Hematopoietic multipotent progenitor cell treated with erythropoietin and hydrocortisone succinate and interleukin-3 and kit ligand, for 8 days (in vitro differentiated cells): ENCODE data around the gene TNNT2.

Source experiments
- DNase-seq: peaks from one replicate; pipeline ENCODE4 v3.0.0-alpha.2; 2015

Gene TNNT2

DNA sequence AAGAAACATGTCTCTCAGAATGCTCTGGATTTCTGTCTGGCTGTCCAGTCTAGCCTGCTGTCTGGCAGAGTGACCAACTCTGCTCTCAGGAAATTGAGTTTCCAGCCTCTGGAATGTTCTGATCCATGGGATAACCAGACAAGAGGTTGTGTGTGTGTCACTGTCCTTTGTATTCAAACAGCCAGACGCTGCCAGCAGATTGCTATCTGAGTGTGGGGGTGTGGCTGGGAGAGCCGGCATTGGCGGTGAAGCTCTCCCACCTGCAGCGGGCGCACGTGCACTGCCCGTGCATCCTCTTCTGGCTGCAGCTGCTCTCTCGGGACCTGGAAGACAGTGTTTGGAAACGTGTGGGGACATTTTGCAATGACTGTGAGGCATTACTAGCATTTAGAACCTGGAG is 68.1 kb downstream of the TNNT2 start:
- peak; percentile 52 for DNase-seq
